Activated naive CD4-positive, alpha-beta T cell treated with anti-CD3 and anti-CD28 coated beads, Interleukin-2, amount 50 U/mL, for 72 hours (primary cell): Measurements from ENCODE around the gene GALNT13. TPM values are rescaled to one million over a fixed set of nuclear protein-coding genes. Genes with fewer than 3 reads are reported as not detected.

Experiments
- ATAC-seq, 2 donors: fragments of 150-1000 bp; cut with Tn5 transposase; 2 replicates each; pipeline ENCODE4 v1.10.0; 2021; ENCODE audit warnings: mild to moderate bottlenecking in 2 of 2, moderate library complexity in 2 of 2
- DNase-seq, 2 donors: peaks; one replicate each; pipeline ENCODE4 v3.0.0; 2021 to 2022; ENCODE audit warnings: low spot score in 2 of 2
- H3K27ac Mint-ChIP-seq, 2 donors: one replicate each; pipeline ENCODE4 v1.8.0; 2022; ENCODE audit warnings: mild to moderate bottlenecking in 2 of 2, mixed read lengths in 2 of 2
- H3K36me3 Mint-ChIP-seq, 2 donors: one replicate each; pipeline ENCODE4 v1.8.0; 2022; ENCODE audit warnings: mixed read lengths in 2 of 2
- H3K9me3 Mint-ChIP-seq, 2 donors: one replicate each; pipeline ENCODE4 v1.8.0; 2022; ENCODE audit warnings: mixed read lengths in 2 of 2
- total RNA-seq, 2 donors: library from RNA; stranded (reverse); gene quantifications; one replicate each; pipeline ENCODE4 v1.2.3, GENCODE V29; 2022

Gene GALNT13
- total RNA-seq, 2 donors from 2014 or later: 0.14 TPM; not detected in 1

DNA sequence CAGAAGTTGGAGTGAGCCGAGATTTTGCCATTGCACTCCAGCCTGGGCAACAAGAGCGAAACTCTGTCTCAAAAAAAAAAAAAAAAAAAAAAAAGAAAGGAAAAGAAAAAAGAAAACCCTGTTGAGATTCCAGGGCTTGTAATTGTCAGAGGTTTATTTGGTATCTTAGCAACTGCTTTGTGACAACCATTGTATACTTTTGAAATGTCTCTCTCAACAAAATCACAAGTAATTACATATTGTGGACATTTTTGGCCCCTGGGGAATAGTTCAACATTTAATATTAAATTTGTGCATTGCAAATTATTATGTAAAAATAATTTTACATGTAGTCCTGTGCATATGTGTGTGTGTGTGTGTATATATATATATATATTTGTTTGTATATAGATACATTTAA, 270.8 kb downstream of the GALNT13 start:
- peaks cover 0 to 4% of the 10 kb centered on the region in 2 donors for H3K9me3 Mint-ChIP-seq
- DNase-seq: no peak
- no peaks in the 10 kb centered on the region for H3K36me3 Mint-ChIP-seq
- no peak overlapping the region for H3K27ac Mint-ChIP-seq
- ATAC-seq: no peak

DNA sequence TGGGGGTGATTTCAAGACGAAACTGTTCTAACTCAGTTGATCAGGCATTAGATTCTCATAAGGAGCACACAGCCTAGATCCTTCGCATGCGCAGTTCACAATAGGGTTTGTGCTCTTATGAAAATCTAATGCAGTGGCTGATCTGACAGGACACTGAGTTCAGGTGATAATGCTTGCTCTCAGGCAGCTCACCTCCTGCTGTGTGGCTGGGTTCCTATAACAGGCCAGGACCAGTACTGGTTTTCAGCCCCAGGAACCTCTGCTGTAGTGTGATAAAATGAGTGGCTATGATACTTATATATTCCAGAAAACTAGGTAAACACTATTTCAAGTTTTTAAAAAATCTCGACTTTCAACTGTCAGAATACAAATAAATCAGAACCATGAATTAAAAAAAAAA, 271.4 kb downstream of the GALNT13 start:
- Mint-ChIP-seq H3K27ac (no peak overlapping the region), H3K36me3 (no peaks in the 10 kb centered on the region), H3K9me3 (peaks cover 0 to 4% of the 10 kb centered on the region in 2 donors)
- DNase-seq (no peak), ATAC-seq (no peak)

DNA sequence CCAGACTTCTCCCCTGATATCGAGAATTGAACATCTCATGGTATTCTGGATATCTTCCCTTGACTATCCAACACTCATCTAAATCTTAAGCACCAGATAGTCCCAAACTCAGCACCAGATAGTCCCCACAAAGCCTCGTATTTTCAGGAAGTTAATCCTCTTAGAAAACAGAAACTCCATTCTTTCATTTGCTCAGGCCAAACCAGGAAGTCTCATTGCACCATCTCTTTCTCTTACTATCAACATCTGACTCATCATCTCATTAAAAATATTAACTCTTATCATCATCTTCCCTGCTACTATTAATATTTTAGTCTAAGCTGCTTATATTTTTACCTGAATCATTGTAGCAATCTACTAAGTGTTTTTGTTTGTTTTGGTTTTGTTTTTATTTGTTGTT, 286.4 kb downstream of the GALNT13 start:
- ATAC-seq: no peak
- Mint-ChIP-seq H3K36me3 (peaks cover 0 to 1% of the 10 kb centered on the region in 2 donors), H3K9me3 (peaks cover 8 to 24% of the 10 kb centered on the region in 2 donors), H3K27ac (no peak overlapping the region)
- no peak for DNase-seq

DNA sequence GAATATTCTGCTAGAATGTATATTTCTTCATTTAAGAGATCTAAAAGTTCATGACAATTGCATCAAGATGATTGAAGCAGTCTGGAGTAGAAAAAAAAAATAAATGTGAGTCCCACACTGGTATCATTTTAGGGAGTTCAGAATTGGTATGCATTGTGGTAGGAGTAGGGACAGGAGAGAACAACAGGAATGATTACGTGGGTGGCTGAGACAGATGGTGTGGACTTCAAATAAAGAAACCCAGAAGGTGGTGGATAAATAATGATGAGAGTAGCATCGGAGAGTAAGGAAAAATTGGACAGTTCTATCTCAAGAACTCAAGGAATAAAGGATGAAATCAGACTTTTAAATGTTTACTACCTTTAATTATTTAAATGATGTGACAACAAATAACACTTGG, 289.6 kb downstream of the GALNT13 start:
- H3K36me3 Mint-ChIP-seq: no peaks in the 10 kb centered on the region
- ATAC-seq (no peak), DNase-seq (no peak)
- peaks cover 8 to 24% of the 10 kb centered on the region in 2 donors for H3K9me3 Mint-ChIP-seq
- H3K27ac Mint-ChIP-seq: no peak overlapping the region

DNA sequence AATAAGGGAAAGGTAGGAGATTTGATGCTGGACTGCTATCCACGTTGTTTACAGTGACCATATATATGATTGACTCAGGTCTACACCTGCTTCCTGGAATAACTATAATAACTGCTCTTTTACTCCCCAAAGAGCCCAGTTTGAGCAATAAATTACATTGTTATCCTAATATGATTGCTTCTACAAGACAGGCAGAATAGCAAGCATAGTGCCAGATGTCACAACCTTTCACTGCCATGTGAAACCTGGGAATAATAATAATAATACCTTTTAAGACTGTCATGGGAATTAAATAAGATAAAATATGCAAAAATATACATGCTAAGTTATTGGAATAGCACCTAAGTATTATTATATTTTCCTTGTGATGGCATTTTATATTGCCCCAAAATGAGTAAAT, 298.7 kb downstream of the GALNT13 start:
- peaks cover 8% of the 10 kb centered on the region in 2 donors for H3K9me3 Mint-ChIP-seq
- H3K27ac Mint-ChIP-seq: no peak overlapping the region
- DNase-seq: no peak
- H3K36me3 Mint-ChIP-seq: no peaks in the 10 kb centered on the region
- ATAC-seq: no peak

DNA sequence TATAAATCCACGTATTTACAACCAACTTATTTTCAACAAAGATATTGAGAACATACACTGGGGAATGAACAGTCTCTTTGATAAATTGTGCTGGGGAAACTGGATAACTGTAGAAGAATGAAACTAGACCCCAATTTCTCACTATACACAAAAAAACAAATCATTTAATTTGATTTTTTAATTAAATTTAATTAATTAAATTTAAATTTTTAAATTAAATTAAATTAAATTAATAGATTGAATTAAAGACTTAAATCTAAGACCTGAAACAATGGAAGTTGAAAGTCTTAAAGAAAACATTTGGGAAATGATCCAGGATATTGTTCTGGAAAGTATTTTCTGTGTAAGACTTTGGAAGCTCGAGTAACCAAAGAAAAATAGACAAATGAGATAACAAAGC, 301.4 kb downstream of the GALNT13 start:
- no peak for ATAC-seq
- no peak for DNase-seq
- no peaks in the 10 kb centered on the region for H3K36me3 Mint-ChIP-seq
- H3K9me3 Mint-ChIP-seq: peaks cover 0 to 13% of the 10 kb centered on the region in 2 donors
- H3K27ac Mint-ChIP-seq: no peak overlapping the region

DNA sequence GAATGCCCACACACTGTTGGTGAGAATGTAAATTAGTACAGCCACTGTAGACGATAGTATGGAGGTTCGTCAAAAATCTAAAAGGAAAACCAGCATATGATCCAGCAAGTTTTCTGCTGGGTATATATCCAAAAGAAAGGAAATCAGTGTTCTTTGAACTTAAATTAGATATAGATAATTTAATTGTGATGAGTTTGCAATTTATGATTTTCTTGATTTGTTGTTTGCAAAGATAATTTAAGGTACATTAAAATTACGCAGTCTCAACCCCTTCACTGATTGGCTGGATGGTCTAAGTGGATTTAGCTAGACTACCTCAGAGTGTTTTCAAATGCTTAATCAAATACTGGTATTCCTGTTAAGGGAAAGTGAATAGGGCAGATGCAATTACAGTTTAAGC, 302.2 kb downstream of the GALNT13 start:
- DNase-seq: no peak
- Mint-ChIP-seq H3K27ac (no peak overlapping the region), H3K36me3 (no peaks in the 10 kb centered on the region), H3K9me3 (peaks cover 4 to 18% of the 10 kb centered on the region in 2 donors)
- no peak for ATAC-seq

DNA sequence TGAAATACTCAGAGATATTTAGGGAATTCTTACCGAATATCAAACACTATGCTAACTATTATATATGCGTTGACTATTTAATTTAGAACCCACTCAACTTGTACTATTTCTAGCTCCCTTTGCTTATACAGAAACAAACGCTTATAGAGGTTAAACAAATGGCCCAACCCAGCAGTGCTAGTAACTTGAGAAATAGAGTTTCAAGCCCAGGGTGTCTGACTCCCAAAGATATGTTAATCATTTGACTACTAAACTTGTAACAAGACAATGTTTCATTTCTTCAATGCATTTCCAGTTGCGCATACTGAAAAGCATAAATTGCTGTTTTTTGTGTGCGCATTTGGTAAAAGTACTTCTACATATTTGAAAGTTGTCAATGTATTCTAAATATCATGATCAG, 310.3 kb downstream of the GALNT13 start:
- Mint-ChIP-seq H3K36me3 (no peaks in the 10 kb centered on the region), H3K9me3 (peaks cover 13% of the 10 kb centered on the region in 2 donors), H3K27ac (no peak overlapping the region)
- ATAC-seq (no peak), DNase-seq (no peak)

DNA sequence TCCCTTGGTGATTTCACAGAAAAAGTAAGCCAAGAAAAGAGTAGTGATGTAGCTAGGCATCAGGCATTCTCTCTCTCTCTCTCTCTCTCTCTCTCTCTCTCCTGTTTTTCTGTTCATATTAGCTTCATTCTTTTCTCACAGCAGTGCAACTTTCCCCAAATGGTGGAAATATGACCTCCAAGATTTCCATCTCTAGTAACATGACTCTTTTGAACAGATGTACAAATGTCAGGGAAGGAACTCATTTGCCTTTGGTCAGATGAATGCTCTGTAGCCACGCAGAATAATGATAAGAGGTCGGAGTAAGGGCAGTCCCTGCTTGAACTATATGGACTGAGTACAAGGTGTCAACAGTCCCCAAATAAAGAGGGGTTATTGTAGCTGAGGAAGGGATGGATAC, 316.2 kb downstream of the GALNT13 start:
- ATAC-seq: no peak
- Mint-ChIP-seq H3K27ac (no peak overlapping the region), H3K36me3 (no peaks in the 10 kb centered on the region), H3K9me3 (peaks cover 8% of the 10 kb centered on the region in 2 donors)
- no peak for DNase-seq

DNA sequence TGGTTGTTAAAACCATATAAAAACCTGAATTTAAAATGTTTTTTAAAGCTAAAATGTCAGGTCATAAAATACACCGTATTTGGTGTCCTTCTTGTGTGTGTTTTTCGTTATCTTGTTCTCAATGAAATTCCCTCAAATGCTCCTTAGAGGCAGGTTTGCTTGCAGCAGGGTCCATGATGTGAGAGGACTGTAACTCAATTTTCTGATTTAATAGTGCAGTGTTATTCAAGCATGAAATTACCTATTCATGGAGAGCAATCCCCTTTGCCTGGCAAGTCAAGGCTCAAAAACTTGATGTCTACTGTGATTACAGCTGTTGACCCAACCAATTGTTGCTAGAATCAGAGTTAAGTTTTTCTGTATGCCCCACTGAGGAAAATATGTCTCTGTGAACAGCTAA, 318.2 kb downstream of the GALNT13 start:
- H3K27ac Mint-ChIP-seq: no peak overlapping the region
- DNase-seq (no peak), ATAC-seq (no peak)
- no peaks in the 10 kb centered on the region for H3K36me3 Mint-ChIP-seq
- H3K9me3 Mint-ChIP-seq: peaks cover 4 to 5% of the 10 kb centered on the region in 2 donors

DNA sequence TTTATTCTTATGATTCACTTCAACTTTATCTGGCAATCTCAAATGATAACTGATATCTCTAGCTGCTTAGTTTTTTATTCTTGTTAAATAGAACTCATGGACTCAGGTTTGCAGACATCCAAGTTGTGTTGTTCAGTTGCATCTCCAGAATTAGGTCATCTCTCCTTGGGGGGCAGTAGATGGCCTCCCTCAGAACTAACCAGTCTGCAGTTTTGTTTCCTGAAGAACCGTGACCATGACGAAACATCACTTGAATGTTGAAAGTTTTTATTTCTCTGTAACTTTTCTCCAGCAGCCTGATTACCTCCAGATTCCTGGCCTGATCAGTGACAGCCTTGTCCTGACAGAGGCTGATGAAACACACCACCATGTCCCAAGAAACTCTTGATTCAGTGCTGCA, 321.5 kb downstream of the GALNT13 start:
- H3K36me3 Mint-ChIP-seq: peaks cover 0 to 5% of the 10 kb centered on the region in 2 donors
- peaks cover 0 to 6% of the 10 kb centered on the region in 2 donors for H3K9me3 Mint-ChIP-seq
- no peak overlapping the region for H3K27ac Mint-ChIP-seq
- no peak for DNase-seq
- no peak for ATAC-seq

DNA sequence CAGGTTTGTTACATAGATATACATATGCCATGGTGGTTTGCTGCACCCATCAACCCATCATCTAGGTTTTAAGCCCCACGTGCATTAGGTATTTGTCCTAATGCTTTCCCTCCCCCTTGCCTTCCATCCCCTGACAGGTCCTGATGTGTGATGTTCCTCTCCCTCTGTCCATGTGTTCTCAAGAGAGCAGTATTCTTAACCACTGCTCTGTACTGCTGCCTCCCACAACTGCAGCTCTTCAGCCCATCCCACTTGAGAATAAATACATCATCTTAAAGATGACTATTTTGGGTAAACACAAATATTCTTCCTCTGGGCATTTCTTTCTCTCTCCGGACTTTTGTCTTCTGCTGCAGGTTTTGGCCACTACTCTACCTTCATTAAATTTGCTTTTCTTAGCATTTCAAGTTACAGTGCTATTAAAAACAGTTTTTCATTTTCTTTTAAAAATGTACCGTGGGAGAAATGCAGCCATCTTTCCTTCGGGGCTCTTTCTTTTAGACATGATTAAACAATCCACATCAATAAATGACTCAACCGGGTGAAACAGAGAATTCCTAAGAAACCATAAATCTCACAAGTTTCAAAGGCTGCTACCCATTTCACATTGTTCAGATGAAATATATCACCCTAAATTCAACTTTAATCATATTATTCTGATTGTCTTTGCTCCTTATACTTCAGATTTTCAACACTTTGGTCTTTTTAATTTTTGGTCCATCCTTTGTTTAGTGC, 323.4 kb downstream of the GALNT13 start:
- DNase-seq (no peak), ATAC-seq (no peak)
- no peak overlapping the region for H3K27ac Mint-ChIP-seq
- H3K36me3 Mint-ChIP-seq: peaks cover 0 to 5% of the 10 kb centered on the region in 2 donors
- H3K9me3 Mint-ChIP-seq: peaks cover 0 to 6% of the 10 kb centered on the region in 2 donors

DNA sequence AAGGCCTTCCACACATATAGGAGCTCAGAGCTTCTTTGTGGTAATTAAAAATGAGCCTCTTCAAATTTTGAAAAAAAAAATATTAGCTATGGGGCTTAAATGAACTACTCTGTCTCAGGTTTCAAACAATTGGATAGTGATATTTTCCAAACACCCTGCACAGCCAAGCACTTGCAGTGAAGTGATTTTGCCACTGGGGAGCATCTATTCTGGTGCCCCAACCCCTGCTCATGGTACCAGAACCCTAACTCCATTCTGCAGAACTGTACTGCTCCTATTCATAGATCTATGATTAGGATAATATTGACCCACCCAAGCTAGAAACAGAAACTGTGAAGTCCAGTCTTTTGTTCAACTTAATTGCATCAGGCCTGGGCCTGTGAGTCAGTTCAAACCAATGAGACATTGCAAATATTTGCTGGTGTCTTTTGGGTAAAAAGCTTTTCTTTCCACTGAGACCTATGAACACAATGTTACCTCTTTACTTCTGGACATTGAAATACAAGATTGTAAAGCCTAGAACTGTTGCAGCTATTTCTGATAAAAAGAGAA, 324.0 kb downstream of the GALNT13 start:
- H3K36me3 Mint-ChIP-seq: peaks cover 0 to 5% of the 10 kb centered on the region in 2 donors
- peaks cover 0 to 6% of the 10 kb centered on the region in 2 donors for H3K9me3 Mint-ChIP-seq

DNA sequence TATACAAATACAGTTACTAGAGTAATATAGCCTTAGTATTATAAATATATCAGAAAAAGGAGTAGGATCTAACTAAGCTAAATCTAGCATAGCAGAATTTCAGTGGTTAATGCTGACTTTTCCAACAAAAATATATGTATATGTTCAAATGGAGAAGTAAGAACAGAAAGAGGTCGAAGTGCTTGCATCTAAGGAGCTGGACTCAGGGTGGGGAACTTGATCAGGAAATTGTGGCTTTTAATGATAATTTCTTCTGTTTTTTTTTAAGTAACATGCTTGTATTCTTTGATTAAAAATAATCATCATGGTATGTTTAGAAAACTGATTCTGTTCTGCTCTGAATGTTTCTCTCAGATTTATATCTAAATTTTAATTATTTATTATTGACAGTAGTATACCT, 327.1 kb downstream of the GALNT13 start:
- no peak overlapping the region for H3K27ac Mint-ChIP-seq
- peaks cover 0 to 5% of the 10 kb centered on the region in 2 donors for H3K36me3 Mint-ChIP-seq
- ATAC-seq (no peak), DNase-seq (no peak)
- H3K9me3 Mint-ChIP-seq: peaks cover 3 to 11% of the 10 kb centered on the region in 2 donors

More for the DNA sequence above, 324.0 kb downstream of the GALNT13 start:
- ATAC-seq (no peak), DNase-seq (no peak)
- H3K27ac Mint-ChIP-seq: no peak overlapping the region

DNA sequence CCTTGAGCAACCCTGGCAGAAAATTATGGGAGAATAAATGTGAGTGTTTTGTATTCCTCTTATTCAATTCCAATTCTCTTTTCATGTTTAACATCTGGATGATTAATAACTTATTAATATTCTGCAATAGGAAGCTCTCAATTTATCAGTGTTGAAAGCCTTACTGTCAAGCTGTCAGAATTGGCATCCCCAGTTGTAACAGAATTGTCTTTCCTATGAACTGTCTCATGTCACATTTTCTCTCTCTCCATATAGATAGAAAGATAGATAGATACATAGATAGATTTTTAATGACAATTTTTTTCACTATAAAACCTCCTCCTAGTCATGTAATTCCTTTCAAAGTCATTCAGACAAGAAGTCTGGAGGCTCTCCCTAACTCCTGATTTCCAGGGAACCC, 331.5 kb downstream of the GALNT13 start:
- Mint-ChIP-seq H3K27ac (no peak overlapping the region), H3K9me3 (peaks cover 4 to 11% of the 10 kb centered on the region in 2 donors), H3K36me3 (no peaks in the 10 kb centered on the region)
- DNase-seq (no peak), ATAC-seq (no peak)

DNA sequence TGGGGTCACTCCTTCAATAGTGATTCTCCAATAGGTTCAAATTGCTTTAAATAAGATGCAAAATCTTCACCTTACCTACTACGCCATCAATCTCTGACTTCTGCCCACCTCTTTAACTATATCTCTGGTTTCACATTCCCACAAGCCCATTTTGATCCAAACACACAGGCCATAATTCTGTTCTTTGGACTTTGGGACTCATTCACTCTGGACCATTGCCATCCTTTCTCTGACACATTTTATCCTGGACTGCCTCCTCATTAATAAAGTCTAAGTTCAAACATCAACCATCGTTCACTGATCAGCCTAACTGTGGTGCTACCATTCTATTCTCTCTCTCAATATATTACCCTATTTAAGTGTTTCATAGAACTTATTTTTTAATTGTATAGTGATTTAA, 332.2 kb downstream of the GALNT13 start:
- ATAC-seq (no peak), DNase-seq (no peak)
- H3K36me3 Mint-ChIP-seq: no peaks in the 10 kb centered on the region
- peaks cover 4 to 11% of the 10 kb centered on the region in 2 donors for H3K9me3 Mint-ChIP-seq
- H3K27ac Mint-ChIP-seq: no peak overlapping the region

DNA sequence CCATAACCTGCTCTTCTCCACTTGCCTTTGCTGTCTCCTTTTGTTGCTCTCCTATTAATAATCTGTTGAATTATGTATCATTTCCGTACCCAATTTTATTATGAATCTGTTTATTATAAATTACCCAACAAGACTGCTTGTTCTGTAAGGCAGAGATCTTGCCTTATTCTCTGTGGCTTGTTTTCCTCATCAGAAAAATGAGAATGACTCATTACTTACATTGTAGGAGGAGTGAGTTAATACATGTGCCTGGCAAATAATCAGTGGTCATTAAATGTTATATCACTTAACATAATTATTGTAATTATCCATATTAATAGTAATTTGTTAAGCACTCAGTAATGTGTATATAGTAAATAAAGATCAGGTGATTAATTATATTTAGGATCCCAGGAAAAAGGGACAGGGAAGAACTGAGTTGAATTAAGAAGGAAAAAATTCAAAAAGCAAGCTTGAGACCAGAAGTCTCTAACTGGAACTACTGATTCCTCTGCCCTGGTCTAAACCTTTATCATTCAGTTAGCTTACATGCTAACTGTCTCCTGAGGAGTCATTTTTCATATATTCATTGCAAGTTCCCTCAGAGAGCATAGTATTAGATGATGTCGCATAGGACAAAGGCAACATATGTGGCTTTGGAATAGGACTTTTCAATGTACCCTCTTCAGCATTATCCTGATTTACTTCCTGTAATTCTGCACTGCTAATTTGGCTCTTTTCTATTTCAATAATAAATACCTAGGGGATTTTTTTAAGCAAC, 335.7 kb downstream of the GALNT13 start:
- no peak for DNase-seq
- Mint-ChIP-seq H3K9me3 (peaks cover 13 to 16% of the 10 kb centered on the region in 2 donors), H3K36me3 (no peaks in the 10 kb centered on the region), H3K27ac (no peak overlapping the region)
- ATAC-seq: no peak
